Measurements from ENCODE around the gene GMDS.

Gene GMDS

GRCh38 chr6:2149361-2150006 is 95.9 kb downstream of the GMDS start:
- no peaks in the 10 kb centered on the region for H3K36me3 ChIP-seq (replicated peaks; ENCODE audit: insufficient read depth, low read length)
- H3K4me3 ChIP-seq (ENCODE audit: low read length): no peak overlapping the region
- no peak overlapping the region for H3K9ac ChIP-seq (ENCODE audit: low read length)
- no peaks in the 10 kb centered on the region for H4K20me1 ChIP-seq (ENCODE audit: insufficient read depth, low read length)
- no peaks in the 10 kb centered on the region for H3K27me3 ChIP-seq (replicated peaks; ENCODE audit: insufficient read depth, low read length)
- no peak for DNase-seq
- H2AFZ ChIP-seq (ENCODE audit: low read length): no peak overlapping the region
- H3K9me3 ChIP-seq (replicated peaks; ENCODE audit: insufficient read depth, low read length): no peaks in the 10 kb centered on the region
- H3K4me1 ChIP-seq (ENCODE audit: low read length): no peaks in the 10 kb centered on the region
- no peaks in the 10 kb centered on the region for H3F3A ChIP-seq (ENCODE audit: insufficient read depth, low read length)
- no peak for TF ChIP-seq CTCF (IDR thresholded peaks at IDR 0.05; ENCODE audit: low read length)
- H3K9me2 ChIP-seq (replicated peaks; ENCODE audit: insufficient read depth, low read length): no peaks in the 10 kb centered on the region
- H3K79me2 ChIP-seq (ENCODE audit: low read length): 0 out of 2 replicates have a peak, but pooled peaks cover 3% of the 10 kb centered on the region
- H3K4me2 ChIP-seq (ENCODE audit: low read depth, low read length): no peak overlapping the region
- H3K27ac ChIP-seq (ENCODE audit: low read length): no peak overlapping the region

- H2AFZ ChIP-seq (ENCODE audit: low read length): no peak overlapping the region
- H3K4me2 ChIP-seq (ENCODE audit: low read depth, low read length): no peak overlapping the region
- H3K9ac ChIP-seq (ENCODE audit: low read length): no peak overlapping the region
- TF ChIP-seq CTCF (IDR thresholded peaks at IDR 0.05; ENCODE audit: low read length) (no peak), EZH2phosphoT487 (IDR thresholded peaks at IDR 0.05; ENCODE audit: low read length) (no peak), EZH2 (optimal IDR thresholded peaks at IDR 0.05; ENCODE audit: low read depth, low read length) (no peak)
- H3K27ac ChIP-seq (ENCODE audit: low read length): no peak overlapping the region
- no peaks in the 10 kb centered on the region for H3F3A ChIP-seq (ENCODE audit: insufficient read depth, low read length)
- H3K9me2 ChIP-seq (replicated peaks; ENCODE audit: insufficient read depth, low read length): no peaks in the 10 kb centered on the region
- no peaks in the 10 kb centered on the region for H3K9me3 ChIP-seq (replicated peaks; ENCODE audit: insufficient read depth, low read length)
- no peaks in the 10 kb centered on the region for H3K36me3 ChIP-seq (replicated peaks; ENCODE audit: insufficient read depth, low read length)
- DNase-seq: no peak
- 0 out of 2 replicates have a peak, but pooled peaks cover 4% of the 10 kb centered on the region for H3K79me2 ChIP-seq (ENCODE audit: low read length)
- no peaks in the 10 kb centered on the region for H4K20me1 ChIP-seq (ENCODE audit: insufficient read depth, low read length)
- H3K4me1 ChIP-seq (ENCODE audit: low read length): no peaks in the 10 kb centered on the region
- H3K4me3 ChIP-seq (ENCODE audit: low read length): no peak overlapping the region
- H3K27me3 ChIP-seq (replicated peaks; ENCODE audit: insufficient read depth, low read length): no peaks in the 10 kb centered on the region
Measured at GRCh38 chr6:2148748-2149147, 96.7 kb downstream of the GMDS start.

- no peak overlapping the region for H3K4me2 ChIP-seq (ENCODE audit: low read depth, low read length)
- H3K27me3 ChIP-seq (replicated peaks; ENCODE audit: insufficient read depth, low read length): no peaks in the 10 kb centered on the region
- H3F3A ChIP-seq (ENCODE audit: insufficient read depth, low read length): no peaks in the 10 kb centered on the region
- H3K9ac ChIP-seq (ENCODE audit: low read length): no peak overlapping the region
- no peaks in the 10 kb centered on the region for H3K9me3 ChIP-seq (replicated peaks; ENCODE audit: insufficient read depth, low read length)
- DNase-seq: no peak
- H3K4me1 ChIP-seq (ENCODE audit: low read length): no peaks in the 10 kb centered on the region
- H3K27ac ChIP-seq (ENCODE audit: low read length): no peak overlapping the region
- 0 out of 2 replicates have a peak, but pooled peaks cover 4% of the 10 kb centered on the region for H3K79me2 ChIP-seq (ENCODE audit: low read length)
- H4K20me1 ChIP-seq (ENCODE audit: insufficient read depth, low read length): no peaks in the 10 kb centered on the region
- H3K36me3 ChIP-seq (replicated peaks; ENCODE audit: insufficient read depth, low read length): no peaks in the 10 kb centered on the region
- H3K9me2 ChIP-seq (replicated peaks; ENCODE audit: insufficient read depth, low read length): no peaks in the 10 kb centered on the region
- no peak overlapping the region for H2AFZ ChIP-seq (ENCODE audit: low read length)
- no peak for TF ChIP-seq CTCF (IDR thresholded peaks at IDR 0.05; ENCODE audit: low read length)
- no peak for TF ChIP-seq EZH2 (optimal IDR thresholded peaks at IDR 0.05; ENCODE audit: low read depth, low read length)
- no peak for TF ChIP-seq EZH2phosphoT487 (IDR thresholded peaks at IDR 0.05; ENCODE audit: low read length)
- no peak overlapping the region for H3K4me3 ChIP-seq (ENCODE audit: low read length)
Measured at GRCh38 chr6:2147766-2148448, 97.5 kb downstream of the GMDS start.
